ENCODE data around the gene UBAP1L. TPM values are rescaled to one million over a fixed set of nuclear protein-coding genes. Genes with fewer than 3 reads are reported as not detected.

The UBAP1L gene
- total and polyA plus RNA-seq, 8 donors, result 1.5 to 11.4 (median 2.6) TPM

- Histone ChIP-seq H3K4me1 (no peaks in the 10 kb centered on the region), H3K9me3 (no peaks in the 10 kb centered on the region), H3K27me3 (no peaks in the 10 kb centered on the region), H3K36me3 (no peaks in the 10 kb centered on the region), H3K27ac (no peak overlapping the region), H3K4me3 (no peak overlapping the region)
- ATAC-seq (peak in 2 of 4 donors; percentile 18 to 31), FAIRE-seq (no peak), DNase-seq (peak in 1 of 6 donors; percentile 23)
- TF ChIP-seq CTCF (IDR thresholded peaks at IDR 0.05), result no peak
- WGBS, 2 donors, result 30 to 37% methylated on average over 5 of the region's 5 CpGs
- intact Hi-C loops (cut with DNase I), result no loop called here
Measured at GRCh38 chr15:65089206-65089824, 25.7 kb downstream of the UBAP1L start.

GRCh38 chr15:65088643-65089021 lies 26.4 kb downstream of the UBAP1L start:
- Histone ChIP-seq H3K27me3 (no peaks in the 10 kb centered on the region), H3K4me1 (no peaks in the 10 kb centered on the region), H3K9me3 (no peaks in the 10 kb centered on the region), H3K27ac (no peak overlapping the region), H3K36me3 (no peaks in the 10 kb centered on the region), H3K4me3 (no peak overlapping the region)
- FAIRE-seq (no peak), DNase-seq (no peak), ATAC-seq (no peak)
- WGBS, 2 donors, result 49 to 55% methylated on average over 6 of the region's 6 CpGs
- intact Hi-C loops (cut with DNase I), result no loop called here
- no peak for TF ChIP-seq CTCF (IDR thresholded peaks at IDR 0.05)

- Histone ChIP-seq H3K4me3 (no peak overlapping the region), H3K9me3 (no peaks in the 10 kb centered on the region), H3K27ac (no peak overlapping the region), H3K36me3 (no peaks in the 10 kb centered on the region), H3K27me3 (no peaks in the 10 kb centered on the region), H3K4me1 (no peaks in the 10 kb centered on the region)
- ATAC-seq (peak in 1 of 4 donors; percentile 6), FAIRE-seq (no peak), DNase-seq (no peak)
- intact Hi-C loops (cut with DNase I), result no loop called here
- no peak for TF ChIP-seq CTCF (IDR thresholded peaks at IDR 0.05)
- WGBS, 2 donors, result 70 to 78% methylated on average over 12 to 13 of the region's 13 CpGs
Measured at GRCh38 chr15:65087873-65088642, 26.9 kb downstream of the UBAP1L start.

- Histone ChIP-seq H3K36me3 (no peaks in the 10 kb centered on the region), H3K27ac (no peak overlapping the region), H3K4me1 (no peaks in the 10 kb centered on the region), H3K27me3 (no peaks in the 10 kb centered on the region), H3K9me3 (no peaks in the 10 kb centered on the region), H3K4me3 (no peak overlapping the region)
- intact Hi-C loops (cut with DNase I), result no loop called here
- TF ChIP-seq CTCF (IDR thresholded peaks at IDR 0.05), result no peak
- no peak for ATAC-seq
- FAIRE-seq, result no peak
- no peak for DNase-seq
- 75 to 80% methylated on average over 3 of the region's 3 CpGs for WGBS, 2 donors
Measured at GRCh38 chr15:65087411-65087810, 27.6 kb downstream of the UBAP1L start.

- FAIRE-seq, result no peak
- intact Hi-C loops (cut with DNase I), result no loop called here
- Histone ChIP-seq H3K4me1 (no peaks in the 10 kb centered on the region), H3K27me3 (no peaks in the 10 kb centered on the region), H3K27ac (no peak overlapping the region), H3K4me3 (no peak overlapping the region), H3K9me3 (no peaks in the 10 kb centered on the region), H3K36me3 (no peaks in the 10 kb centered on the region)
- WGBS, 2 donors, result 33 to 38% methylated on average over 6 of the region's 6 CpGs
- no peak for DNase-seq
- no peak for TF ChIP-seq CTCF (IDR thresholded peaks at IDR 0.05)
- peak in 1 of 4 donors; percentile 9 for ATAC-seq
Measured at GRCh38 chr15:65086680-65087111, 28.3 kb downstream of the UBAP1L start.
